HG03135 (cell line): ENCODE measurements around the gene RCOR2.

Source experiments
- ATAC-seq: cut with Tn5 transposase; IDR thresholded peaks from one replicate; pipeline ENCODE4 v1.9.1; 2021; ENCODE audit warnings: mild to moderate bottlenecking, moderate library complexity; ENCODE audit not compliant: unreplicated experiment

Gene RCOR2

DNA sequence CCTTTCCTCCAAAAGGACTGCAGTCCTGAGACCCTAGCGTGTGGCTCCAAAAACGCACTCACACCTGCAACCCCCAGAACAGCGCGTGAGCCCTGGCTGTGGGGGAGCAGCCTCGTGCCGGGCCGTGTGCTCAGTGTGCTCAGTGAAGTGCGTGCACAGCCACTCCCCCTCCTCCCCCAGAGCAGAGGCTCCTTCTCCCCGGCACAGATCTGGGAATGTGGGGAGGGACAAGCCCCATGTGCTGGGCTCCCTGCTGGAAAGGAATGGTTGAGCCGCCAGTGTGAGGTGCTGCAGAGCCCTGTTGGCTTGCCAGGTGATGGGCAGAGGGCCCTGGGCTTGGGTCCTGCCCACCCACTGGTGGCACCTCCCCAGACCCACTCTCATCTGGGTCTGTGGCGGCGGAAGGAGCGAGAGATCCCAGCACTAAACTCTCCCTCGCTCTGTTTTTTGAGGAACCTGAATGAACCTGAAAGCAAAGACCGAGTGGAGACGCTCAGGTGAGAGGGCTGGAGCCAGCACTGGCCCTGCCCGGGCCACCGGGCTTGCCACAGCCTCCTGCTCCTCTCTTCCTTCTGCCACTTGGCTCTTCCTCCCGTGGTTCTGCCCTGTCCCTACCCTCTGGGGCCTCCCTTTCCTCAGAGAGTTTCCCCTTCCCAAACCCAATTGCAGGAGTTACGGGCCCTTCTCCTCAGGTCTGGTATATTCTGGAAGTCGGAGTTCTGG lies 9.0 kb downstream of the RCOR2 start:
- ATAC-seq = no peak

DNA sequence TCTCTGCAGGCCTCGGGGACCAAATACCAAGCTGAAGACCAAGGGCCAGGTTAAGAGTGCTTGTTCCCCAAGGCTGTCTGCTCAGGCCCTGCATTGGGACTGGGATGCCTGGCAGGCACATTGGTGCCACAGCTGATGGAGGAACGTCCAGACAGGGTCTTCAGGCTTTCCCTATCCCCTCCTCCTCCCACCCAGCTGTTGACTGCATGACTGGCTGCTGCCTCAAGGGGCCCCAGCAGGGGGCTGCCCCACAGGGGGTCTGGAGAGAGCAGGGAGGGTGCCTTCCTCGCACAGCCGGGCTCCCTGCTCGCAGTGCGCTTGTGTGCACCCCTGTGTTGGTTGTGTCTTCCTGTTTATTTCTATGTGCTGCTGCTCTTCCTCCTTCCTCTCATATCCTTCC lies 9.9 kb downstream of the RCOR2 start:
- ATAC-seq = no peak

DNA sequence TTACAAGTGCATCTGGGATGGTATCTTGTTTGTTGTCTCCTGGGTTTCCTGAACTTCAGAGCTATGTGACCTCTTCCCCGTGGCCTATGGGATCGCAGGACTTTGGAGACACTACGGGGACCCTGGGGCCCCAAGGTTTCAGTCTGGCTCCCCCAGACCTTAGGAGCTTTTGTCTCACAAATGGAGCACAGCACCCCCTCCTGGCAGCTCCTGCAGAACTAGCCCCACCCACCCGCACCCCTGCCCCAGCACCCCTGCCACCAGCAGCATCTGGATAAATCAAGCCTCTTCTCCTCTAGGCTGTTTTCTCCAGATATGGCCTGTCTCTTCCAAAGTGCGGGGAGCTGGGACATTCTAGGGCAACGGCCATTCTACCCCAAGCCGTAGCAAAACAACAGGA lies 10.4 kb downstream of the RCOR2 start:
- ATAC-seq = no peak

DNA sequence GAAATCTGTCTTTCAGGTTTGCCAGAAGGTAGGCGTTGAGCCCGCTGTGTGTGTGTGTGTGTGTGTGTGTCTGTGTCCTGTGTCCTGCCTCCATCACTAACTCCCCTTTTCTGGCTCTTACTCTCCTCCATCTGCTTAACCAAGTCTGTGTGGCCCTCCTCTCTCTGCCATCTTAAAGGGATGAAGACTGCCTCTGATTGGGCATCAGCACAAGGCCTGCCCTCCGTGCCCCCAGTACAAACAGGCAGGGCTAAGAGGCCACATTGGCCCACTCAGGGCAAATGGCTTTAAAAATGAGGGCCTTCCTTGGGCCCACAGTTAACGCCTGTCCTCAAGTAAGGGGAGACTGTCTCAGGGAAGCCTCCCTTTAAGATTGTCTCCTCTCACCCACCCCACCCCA lies 10.9 kb downstream of the RCOR2 start:
- no peak for ATAC-seq

DNA sequence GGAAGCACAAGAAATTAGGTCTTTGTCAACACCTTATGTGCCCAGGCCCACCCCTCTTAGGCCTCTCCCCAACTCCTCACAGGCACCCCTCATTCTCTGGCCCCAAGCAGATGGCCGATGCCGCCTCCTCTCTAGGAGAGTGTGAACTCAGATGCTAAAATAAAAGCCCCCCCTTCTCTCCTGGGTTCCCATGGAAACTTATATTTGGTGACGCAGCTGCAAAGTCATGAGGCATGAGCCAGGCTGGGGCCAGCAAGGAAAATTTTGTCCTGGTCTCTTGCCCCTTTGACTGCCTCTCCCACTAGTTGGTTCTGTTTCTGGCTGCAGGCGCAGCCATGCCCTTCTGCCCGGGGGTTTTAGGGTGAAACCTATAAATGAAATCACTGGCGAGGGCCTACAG lies 11.8 kb downstream of the RCOR2 start:
- ATAC-seq = no peak

DNA sequence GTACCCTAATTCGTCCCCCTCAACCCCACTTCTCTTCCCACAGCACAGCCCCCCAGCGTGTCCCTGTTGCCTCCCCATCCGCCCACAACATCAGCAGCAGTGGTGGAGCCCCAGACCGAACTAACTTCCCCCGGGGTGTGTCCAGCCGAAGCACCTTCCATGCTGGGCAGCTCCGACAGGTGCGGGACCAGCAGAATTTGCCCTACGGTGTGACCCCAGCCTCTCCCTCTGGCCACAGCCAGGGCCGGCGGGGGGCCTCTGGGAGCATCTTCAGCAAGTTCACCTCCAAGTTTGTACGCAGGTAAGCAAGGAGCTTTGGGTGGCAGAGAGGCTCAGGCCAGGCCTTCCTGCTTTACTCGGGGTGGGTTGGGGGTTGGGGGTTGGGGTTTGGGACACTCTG lies 12.2 kb downstream of the RCOR2 start:
- no peak for ATAC-seq

DNA sequence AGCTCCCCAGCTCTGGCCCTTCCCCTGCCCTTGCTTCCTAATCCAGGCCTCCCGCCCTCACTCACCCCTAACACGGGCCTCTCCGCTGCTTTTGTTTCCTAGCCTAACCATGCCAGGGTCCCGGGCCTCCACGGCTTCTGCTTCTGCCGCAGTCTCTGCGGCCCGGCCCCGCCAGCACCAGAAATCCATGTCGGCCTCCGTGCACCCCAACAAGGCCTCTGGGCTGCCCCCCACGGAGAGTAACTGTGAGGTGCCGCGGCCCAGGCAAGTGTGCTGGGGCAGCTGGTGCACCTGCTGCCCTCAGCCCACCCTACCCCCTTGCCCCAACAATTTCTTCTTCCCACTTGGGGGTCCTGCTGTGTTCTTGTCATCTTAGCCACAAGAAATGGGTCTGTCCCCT lies 13.1 kb downstream of the RCOR2 start:
- ATAC-seq = no peak

DNA sequence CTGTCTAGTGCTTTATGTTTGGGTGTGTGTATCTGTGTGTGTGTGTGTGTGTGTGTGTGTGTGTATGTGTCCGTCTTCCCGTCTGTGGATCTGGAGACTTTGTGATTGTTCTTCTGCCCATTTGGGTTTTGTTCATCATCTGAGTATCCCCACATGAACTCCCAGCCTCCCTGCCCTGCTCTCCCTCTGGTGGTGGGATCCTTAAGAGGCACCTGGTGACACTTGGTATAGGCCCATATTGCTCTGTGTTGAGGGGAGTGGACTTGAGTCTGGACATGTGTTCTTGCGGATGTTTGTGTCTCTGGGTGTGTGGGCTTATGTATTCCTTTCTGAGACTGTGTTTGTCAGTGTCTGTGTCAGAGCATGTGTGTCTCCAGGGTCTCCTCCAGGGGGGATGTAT lies 15.3 kb downstream of the RCOR2 start:
- ATAC-seq = no peak

DNA sequence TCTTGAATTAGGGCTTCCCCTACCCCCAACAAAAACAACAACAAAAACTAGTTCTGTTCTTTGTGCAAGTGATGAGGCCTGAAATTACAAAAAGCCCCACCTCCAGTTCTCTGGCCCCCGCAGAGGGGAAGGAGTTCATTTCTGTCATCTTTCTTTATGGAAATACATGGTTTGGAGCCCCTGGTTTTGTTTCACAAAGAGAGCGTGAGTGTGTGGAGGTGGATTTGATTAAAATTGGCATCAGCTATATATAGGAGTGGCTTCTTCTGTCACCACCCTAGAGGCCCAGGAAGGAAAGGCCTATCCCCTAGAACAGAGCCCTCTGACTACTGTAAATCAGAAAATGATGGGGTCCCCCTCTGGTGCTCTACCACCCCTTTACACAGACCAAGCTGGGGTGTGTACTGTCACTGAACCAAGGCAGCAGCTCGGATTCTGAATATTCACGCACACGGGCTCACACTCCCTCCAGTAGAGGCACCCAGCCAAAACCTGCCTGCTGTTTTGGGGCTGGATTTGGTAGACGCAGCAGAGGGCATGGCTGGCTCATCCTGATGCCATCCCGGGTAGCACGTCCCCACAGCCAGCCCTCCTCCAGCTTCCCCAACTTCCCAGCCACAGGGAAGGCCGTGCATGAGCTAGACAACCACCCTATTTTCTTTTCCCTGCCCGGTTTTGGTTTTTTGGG lies 19.4 kb downstream of the RCOR2 start:
- ATAC-seq = no peak

DNA sequence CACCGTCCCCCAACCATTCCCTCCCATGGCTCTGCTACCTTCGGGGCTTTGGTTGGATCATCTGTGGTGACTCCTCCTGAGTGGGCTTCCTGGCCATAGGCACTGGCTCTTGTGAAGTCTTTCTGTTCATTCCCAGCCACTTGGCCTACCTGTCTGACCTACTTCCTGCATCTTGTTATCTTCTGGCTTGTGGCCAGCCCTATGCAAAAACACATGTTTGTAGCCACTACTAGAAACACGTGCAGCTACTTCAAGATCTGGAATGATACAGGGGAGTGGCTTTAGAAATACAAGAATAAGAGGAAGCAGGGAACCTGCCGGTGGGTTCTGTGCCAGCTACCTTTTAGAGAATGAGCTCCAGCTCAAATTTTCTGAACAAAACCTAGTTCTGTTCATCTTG lies 20.9 kb downstream of the RCOR2 start:
- no peak for ATAC-seq

DNA sequence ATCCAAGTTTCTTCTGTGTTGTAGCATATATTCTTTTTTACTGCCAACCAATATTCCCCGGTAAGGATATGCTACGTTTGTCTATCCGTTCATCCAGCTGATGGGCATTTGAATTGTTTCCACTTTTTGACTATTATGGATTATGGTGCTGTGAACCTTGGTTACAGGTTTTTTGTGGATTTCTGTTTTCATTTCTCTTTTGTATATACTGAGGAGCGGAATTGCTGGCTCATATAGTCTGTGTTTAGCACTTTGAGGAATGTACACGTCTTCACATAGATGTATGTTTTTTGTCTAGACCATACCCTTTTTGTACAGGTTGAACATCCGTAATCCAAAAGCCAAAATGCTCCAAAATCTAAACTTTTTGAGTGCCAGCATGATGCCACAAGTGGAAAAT lies 23.6 kb downstream of the RCOR2 start:
- no peak for ATAC-seq

DNA sequence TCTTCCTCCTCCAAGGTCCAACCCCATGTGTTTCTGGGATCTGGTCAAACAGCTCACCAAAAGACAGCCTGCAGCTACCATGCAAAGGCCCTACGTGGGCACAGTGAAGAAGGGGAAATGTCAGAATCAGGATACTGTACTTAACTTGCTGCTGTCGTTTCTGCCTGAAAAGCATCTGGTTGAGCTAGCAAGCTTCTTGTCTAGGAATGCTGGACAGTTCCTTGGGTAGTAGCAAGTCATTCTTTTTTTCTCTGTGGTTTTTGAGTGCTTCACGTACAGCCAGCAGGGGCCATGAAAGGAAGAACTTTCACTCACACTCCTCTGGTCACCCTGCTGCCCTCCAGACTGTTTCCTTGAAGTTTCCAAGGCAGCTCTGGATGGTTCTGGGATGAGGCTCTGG lies 24.7 kb downstream of the RCOR2 start:
- no peak for ATAC-seq

DNA sequence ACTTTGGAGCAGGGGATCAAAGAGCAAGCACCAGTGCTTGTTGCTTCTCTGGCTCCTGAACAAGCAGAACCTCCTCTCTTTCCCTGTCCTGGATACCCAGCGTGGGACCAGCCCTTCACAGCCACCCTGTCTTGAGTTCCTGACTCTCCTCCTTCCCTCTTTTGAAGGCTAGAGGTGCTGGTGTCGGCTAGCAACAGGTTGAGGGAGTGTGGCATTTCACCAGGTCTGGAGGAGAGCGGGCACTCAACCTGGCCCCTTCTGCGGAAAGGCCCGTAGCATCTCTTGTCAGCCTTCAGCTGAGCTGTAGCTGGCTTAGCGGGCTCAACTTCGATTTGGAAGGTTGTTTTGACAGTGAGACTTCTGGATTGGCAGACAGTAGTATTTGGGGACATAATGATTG lies 26.6 kb downstream of the RCOR2 start:
- no peak for ATAC-seq

DNA sequence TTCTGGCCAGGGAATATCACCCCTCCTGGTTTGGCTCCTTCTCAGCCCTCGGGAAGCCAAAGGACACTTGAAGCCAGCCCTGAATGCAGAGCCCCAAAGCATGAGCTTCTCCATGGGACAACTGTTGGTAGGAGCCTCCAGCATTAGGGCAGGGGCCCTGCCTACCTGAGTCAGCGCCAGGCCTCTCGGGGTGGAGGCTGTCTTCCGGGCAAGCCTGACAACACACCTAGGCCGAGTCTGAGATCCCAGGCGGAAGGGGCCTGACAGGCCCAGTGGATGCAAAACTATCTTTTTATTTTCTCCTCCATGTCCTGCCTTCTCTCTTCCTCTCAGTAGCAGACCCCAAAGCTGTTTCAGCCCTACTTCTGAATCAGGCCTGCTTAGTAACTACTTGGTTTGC lies 27.6 kb downstream of the RCOR2 start:
- ATAC-seq = no peak

DNA sequence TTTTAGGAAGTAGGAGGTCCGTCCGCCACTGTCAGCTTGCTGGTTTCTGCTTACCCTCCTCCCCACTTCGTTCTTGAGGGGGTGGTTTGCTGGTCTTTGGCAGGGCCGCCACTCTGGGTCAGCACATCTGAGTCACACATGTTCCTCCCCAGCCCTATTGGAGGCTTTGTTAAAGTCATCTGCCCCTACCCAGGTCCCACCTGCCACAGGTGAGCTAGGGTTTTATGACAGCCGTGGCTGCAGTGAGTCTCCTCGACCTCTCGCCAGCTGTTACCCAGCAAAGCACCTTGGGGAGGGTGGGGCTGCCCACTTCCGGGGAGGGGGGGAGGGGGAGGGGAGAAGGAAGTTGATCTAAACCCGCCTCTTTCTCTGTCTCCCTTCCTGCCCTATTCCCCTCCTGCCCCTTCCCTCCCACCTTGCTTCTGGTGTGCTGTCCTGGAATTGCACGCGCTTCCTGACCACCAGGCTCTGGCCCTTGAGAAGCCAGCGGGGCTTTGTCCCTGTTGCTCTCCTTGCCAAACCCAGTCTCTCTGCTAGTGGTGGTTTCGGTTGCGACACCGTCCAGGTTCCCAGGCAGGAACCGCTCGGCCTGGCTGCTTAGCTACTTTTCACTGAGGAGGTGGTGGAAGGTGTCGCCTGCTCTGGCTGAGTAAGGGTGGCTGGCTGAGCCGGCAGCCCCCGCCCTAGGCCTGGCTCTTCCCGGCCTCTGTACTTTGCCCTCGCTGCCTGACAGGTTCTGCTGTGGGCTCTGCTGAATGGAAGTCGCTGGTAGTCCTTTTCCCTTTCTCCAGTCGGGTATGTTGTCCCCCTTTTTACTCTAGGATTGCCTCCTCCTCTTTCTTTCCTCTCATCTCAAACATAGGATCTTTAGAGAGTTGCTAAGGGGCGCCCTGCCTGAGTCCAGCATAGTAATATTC lies 28.5 kb downstream of the RCOR2 start:
- peak; percentile 64 for ATAC-seq

DNA sequence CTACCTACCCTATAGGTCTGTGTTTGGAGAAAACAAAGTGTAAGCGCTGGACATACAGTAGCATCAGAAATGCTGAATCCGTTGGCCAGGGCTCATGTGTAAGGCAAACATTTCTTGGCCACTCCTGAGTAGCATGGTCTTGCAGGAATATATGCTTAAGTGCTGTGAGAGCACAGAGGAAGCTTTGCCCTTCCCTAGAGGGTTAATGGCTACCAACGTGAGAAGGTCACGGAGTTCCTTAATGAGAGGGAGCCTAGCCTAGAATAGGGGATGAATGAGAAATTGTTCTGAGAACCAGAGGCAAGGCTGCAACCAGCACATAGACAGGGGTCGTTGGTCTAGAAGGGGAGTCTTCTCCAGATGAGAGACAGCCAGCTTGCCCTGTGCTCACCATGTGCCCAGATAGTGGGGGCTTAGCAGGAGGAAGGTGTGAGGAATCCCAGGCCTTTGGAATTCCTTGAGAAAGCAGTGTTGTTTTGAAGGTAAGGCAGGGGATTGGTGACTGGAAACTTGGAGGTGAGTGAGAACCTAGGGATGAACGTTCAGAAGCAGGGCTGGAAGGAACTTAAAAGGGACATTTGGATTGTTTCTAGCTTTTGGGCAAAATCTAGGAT lies 29.5 kb downstream of the RCOR2 start:
- ATAC-seq = no peak

DNA sequence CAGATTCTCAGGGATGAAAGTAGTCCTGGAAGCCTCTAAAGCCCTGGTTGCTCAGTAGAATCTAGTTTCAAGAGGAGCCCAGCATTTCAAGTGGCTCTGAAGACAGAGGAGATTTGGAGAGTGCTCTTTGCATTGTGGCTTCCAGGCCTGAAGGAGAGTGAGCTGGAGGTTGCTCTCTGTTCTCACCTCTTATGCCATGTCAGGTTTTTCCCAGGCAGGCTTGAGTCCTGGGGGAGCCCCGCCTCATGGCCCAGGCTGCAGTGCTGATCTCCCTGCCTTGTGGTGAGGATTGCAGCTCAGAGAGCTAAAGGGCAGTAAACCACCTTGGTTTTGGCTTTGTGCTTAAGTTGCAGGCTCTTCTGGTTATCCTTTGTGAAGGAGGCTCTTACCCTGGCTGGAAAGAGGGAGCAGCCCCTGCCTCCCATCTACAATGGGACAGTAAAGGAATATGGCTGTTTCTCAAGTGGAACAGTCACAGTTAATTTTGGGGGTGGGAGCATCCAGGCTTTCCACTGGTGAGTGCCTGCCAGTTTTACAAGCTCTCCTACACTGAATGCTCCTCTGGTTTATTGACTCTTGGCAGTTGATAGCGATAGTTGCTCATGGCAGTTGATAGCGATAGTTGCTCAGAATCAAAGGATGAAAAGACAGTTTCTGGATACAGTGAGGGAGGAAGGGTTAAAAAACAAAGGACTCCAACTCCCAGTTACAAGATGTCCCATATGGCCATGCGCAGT lies 32.6 kb downstream of the RCOR2 start:
- ATAC-seq = no peak

DNA sequence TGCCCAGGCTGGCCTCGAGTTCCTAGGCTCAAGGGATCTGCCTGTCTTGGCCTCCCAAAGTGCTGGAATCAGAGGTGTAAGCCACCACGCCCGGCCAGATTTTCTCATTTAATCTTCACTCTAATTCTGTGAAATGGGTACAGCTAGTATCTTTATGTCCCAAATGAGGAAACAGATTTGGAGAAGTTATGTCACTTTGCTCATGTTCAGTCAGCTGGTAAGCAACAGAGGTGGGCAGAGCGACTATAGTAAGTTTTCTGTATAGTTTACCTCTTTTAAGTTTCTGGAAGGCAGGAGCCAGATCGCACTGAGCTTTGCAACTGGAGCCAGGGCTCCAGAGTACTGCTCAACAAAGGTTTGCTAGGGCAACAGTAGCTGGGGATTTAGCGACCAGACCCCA lies 33.2 kb downstream of the RCOR2 start:
- no peak for ATAC-seq

DNA sequence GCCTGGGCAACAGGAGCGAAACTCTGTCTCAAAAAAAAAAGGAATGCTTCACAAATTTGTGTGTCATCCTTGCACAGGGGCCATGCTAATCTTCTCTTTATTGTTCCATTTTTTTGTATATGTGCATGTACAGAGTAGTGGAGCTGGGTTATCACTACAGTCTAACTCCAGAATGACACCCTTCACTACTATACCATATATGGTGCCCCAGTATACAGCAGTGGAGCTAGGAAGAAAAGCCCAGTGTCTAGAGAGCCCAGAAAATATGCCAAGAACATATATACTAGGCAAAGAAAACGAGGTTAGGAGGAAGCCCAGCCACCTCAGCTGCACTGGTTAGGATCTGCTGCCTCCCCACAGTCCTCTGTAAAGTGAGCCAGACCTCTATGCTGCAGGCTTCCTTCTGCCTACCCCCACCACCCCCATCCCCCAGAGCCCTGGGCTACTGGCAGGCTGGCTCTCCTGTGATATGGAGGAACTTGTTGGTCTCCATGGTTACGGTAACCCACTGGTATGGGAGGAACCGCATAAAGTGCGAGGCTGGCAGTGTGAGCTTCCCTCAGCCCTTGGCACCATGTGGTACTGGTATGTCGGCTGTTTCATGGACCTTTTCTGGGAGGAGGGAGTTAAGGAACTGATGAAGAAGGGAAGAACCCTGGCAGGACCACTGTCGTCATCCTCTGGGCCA lies 34.3 kb downstream of the RCOR2 start:
- no peak for ATAC-seq

DNA sequence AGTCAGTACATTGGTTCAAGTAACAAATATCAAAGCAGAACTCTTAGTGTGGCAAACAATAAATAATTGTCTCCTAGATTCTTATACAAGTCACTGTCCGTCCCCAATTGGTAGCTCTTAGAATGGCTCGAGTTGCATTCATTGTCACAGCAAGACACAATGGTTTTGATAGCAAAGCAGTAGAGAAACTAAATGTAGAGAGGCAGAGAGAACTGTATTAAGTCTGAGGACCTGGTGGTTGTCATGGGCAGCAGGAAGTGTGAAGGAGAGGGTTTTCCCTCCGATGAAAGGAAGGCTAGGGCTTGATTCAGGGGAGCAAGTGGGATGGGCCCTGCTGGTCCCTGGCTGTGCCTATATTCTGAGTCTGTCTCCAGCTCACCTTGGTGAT lies 36.6 kb downstream of the RCOR2 start:
- ATAC-seq = no peak
